ENCODE results near the gene ARHGEF4.

ARHGEF4 gene

GRCh38 chr2:131058920-131059319, 222.2 kb downstream of the ARHGEF4 start:
- Histone ChIP-seq H3K4me3 (ENCODE audit: low read length) (no peak overlapping the region), H3F3A (ENCODE audit: insufficient read depth, low read length) (no peaks in the 10 kb centered on the region), H3K79me2 (ENCODE audit: low read length) (peaks cover 95% of the 10 kb centered on the region), H4K20me1 (ENCODE audit: insufficient read depth, low read length) (peaks cover 21% of the 10 kb centered on the region), H3K27ac (ENCODE audit: low read length) (no peak overlapping the region), H3K4me1 (ENCODE audit: low read length) (peaks cover 5% of the 10 kb centered on the region), H3K4me2 (ENCODE audit: low read depth, low read length) (no peak overlapping the region), H2AFZ (ENCODE audit: low read length) (no peak overlapping the region), H3K27me3 (replicated peaks; ENCODE audit: insufficient read depth, low read length) (no peaks in the 10 kb centered on the region), H3K9me2 (replicated peaks; ENCODE audit: insufficient read depth, low read length) (no peaks in the 10 kb centered on the region), H3K9ac (ENCODE audit: low read length) (no peak overlapping the region), H3K9me3 (replicated peaks; ENCODE audit: insufficient read depth, low read length) (no peaks in the 10 kb centered on the region), H3K36me3 (replicated peaks; ENCODE audit: insufficient read depth, low read length) (no peaks in the 10 kb centered on the region; the same call in 1 of the 2 replicates)
- TF ChIP-seq CTCF (IDR thresholded peaks at IDR 0.05; ENCODE audit: low read length) (no peak), EZH2phosphoT487 (IDR thresholded peaks at IDR 0.05; ENCODE audit: low read length) (no peak), EZH2 (optimal IDR thresholded peaks at IDR 0.05; ENCODE audit: low read depth, low read length) (no peak)
- no peak for DNase-seq

GRCh38 chr2:131063501-131064283, 227.0 kb downstream of the ARHGEF4 start:
- no peaks in the 10 kb centered on the region for H3K9me3 ChIP-seq (replicated peaks; ENCODE audit: insufficient read depth, low read length)
- no peaks in the 10 kb centered on the region for H3K9me2 ChIP-seq (replicated peaks; ENCODE audit: insufficient read depth, low read length)
- DNase-seq: no peak
- peaks cover 5% of the 10 kb centered on the region for H3K4me1 ChIP-seq (ENCODE audit: low read length)
- H2AFZ ChIP-seq (ENCODE audit: low read length): no peak overlapping the region
- H3K36me3 ChIP-seq (replicated peaks; ENCODE audit: insufficient read depth, low read length): peaks cover 3% of the 10 kb centered on the region; the same call in 1 of the 2 replicates
- H3K79me2 ChIP-seq (ENCODE audit: low read length): peaks cover 97% of the 10 kb centered on the region
- H3K9ac ChIP-seq (ENCODE audit: low read length): no peak overlapping the region
- no peak overlapping the region for H3K4me2 ChIP-seq (ENCODE audit: low read depth, low read length)
- TF ChIP-seq EZH2phosphoT487 (IDR thresholded peaks at IDR 0.05; ENCODE audit: low read length) (no peak), CTCF (IDR thresholded peaks at IDR 0.05; ENCODE audit: low read length) (no peak), EZH2 (optimal IDR thresholded peaks at IDR 0.05; ENCODE audit: low read depth, low read length) (no peak)
- H3K27me3 ChIP-seq (replicated peaks; ENCODE audit: insufficient read depth, low read length): no peaks in the 10 kb centered on the region
- no peaks in the 10 kb centered on the region for H3F3A ChIP-seq (ENCODE audit: insufficient read depth, low read length)
- H3K4me3 ChIP-seq (ENCODE audit: low read length): no peak overlapping the region
- H3K27ac ChIP-seq (ENCODE audit: low read length): no peak overlapping the region
- peaks cover 13% of the 10 kb centered on the region for H4K20me1 ChIP-seq (ENCODE audit: insufficient read depth, low read length)

- no peak overlapping the region for H3K4me3 ChIP-seq (ENCODE audit: low read length)
- peaks cover 97% of the 10 kb centered on the region for H3K79me2 ChIP-seq (ENCODE audit: low read length)
Measured at GRCh38 chr2:131064589-131065512, 228.1 kb downstream of the ARHGEF4 start.

More at GRCh38 chr2:131064589-131065512, 228.1 kb downstream of the ARHGEF4 start:
- no peaks in the 10 kb centered on the region for H3K9me3 ChIP-seq (replicated peaks; ENCODE audit: insufficient read depth, low read length)
- H3K9ac ChIP-seq (ENCODE audit: low read length): no peak overlapping the region
- TF ChIP-seq EZH2phosphoT487 (IDR thresholded peaks at IDR 0.05; ENCODE audit: low read length) (no peak), CTCF (IDR thresholded peaks at IDR 0.05; ENCODE audit: low read length) (no peak), EZH2 (optimal IDR thresholded peaks at IDR 0.05; ENCODE audit: low read depth, low read length) (no peak)
- H4K20me1 ChIP-seq (ENCODE audit: insufficient read depth, low read length): peaks cover 7% of the 10 kb centered on the region
- no peak overlapping the region for H3K27ac ChIP-seq (ENCODE audit: low read length)
- H3F3A ChIP-seq (ENCODE audit: insufficient read depth, low read length): no peaks in the 10 kb centered on the region
- H2AFZ ChIP-seq (ENCODE audit: low read length): no peak overlapping the region
- no peak overlapping the region for H3K4me2 ChIP-seq (ENCODE audit: low read depth, low read length)
- no peaks in the 10 kb centered on the region for H3K4me1 ChIP-seq (ENCODE audit: low read length)
- H3K9me2 ChIP-seq (replicated peaks; ENCODE audit: insufficient read depth, low read length): no peaks in the 10 kb centered on the region
- H3K36me3 ChIP-seq (replicated peaks; ENCODE audit: insufficient read depth, low read length): peaks cover 3% of the 10 kb centered on the region; the same call in 1 of the 2 replicates
- DNase-seq: no peak
- no peaks in the 10 kb centered on the region for H3K27me3 ChIP-seq (replicated peaks; ENCODE audit: insufficient read depth, low read length)
